ENCODE results near the gene MRPL22. TPM values are rescaled to one million over a fixed set of nuclear protein-coding genes. Genes with fewer than 3 reads are reported as not detected.
"Not testable (repeated sequence)": the region's sequence is repeated elsewhere in the genome, so short reads cannot be mapped to it uniquely, and the experiment has no call there.

MRPL22 gene
- polyA plus RNA-seq, 1 of the 3 experiments (the other 2 are of a cell fraction), result 50.7 TPM

DNA sequence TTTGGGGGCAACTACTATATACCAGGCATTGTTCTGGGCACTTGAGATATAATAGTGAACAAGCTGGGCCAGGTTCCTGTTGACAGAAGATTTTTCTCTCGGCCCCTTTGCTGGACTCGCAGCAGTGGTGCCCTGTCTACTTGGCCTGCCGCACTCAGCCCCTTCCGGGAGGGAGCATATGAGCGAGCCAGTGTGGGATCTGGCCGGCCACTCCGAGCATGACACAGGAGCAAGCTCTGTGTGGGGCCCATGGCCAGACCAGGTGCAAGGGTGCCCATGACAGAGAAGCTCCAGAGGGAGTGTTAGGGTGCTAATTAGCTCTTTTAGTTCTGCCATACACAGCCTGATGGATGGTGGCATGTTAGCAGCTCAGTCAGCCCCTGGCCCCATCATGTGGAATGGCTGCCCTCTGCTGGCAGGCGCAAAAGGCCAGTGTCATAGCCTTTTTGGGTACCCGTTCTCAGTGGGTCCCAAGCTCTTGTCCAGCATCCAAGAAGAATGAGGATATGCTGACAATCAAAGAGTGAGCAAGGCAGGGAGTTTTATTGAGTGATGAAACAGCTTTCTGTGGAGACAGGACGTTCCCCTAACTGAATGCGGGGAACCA lies 63.4 kb downstream of the MRPL22 start:
- ChIA-PET CTCF (interaction anchor here (0.6 to 2.1 kb wide), 3 partner anchors 9 to 90 kb away, joined by 3 to 6 read pairs (median 3); no protein-coding TSS in a partner anchor), POLR2A (no interaction called here)
- 61% methylated on average over 11 of the region's 11 CpGs for WGBS (ENCODE audit: low lambda C conversion rate)
- Histone ChIP-seq H3K4me1 (ENCODE audit: control insufficient read depth in 1 of 2, insufficient read depth in 2 of 2, low read depth in 1 of 2, low read length in 1 of 2) (no peaks in the 10 kb centered on the region), H3K4me2 (no peak overlapping the region), H3K9me3 (no peaks in the 10 kb centered on the region), H3K9me2 (no peaks in the 10 kb centered on the region), H3F3A (replicated peaks; ENCODE audit: insufficient read depth) (no peaks in the 10 kb centered on the region), H4K20me1 (ENCODE audit: insufficient read depth) (no peaks in the 10 kb centered on the region), H3K36me3 (replicated peaks in 1 of 2; ENCODE audit: control insufficient read depth in 1 of 2, insufficient read depth in 2 of 2, low read length in 1 of 2) (no peaks in the 10 kb centered on the region), H3K9ac (no peak overlapping the region), H3K27me3 (ENCODE audit: insufficient read depth) (no peaks in the 10 kb centered on the region), H2AFZ (ENCODE audit: low read depth) (no peak overlapping the region), H3K4me3 (ENCODE audit: low read depth in 2 of 2, low read length in 1 of 2) (no peak overlapping the region), H3K27ac (ENCODE audit: low read depth in 2 of 2, low read length in 1 of 2) (no peak overlapping the region), H3K79me2 (ENCODE audit: insufficient read depth) (no peaks in the 10 kb centered on the region)
- no peak for DNase-seq
- TF ChIP-seq RAD21 (IDR thresholded peaks at IDR 0.05; ENCODE audit: low read length) (peak; percentile 36), YY1 (IDR thresholded peaks at IDR 0.05; ENCODE audit: low read depth) (no peak)
- TF ChIP-seq, protein P1, sequence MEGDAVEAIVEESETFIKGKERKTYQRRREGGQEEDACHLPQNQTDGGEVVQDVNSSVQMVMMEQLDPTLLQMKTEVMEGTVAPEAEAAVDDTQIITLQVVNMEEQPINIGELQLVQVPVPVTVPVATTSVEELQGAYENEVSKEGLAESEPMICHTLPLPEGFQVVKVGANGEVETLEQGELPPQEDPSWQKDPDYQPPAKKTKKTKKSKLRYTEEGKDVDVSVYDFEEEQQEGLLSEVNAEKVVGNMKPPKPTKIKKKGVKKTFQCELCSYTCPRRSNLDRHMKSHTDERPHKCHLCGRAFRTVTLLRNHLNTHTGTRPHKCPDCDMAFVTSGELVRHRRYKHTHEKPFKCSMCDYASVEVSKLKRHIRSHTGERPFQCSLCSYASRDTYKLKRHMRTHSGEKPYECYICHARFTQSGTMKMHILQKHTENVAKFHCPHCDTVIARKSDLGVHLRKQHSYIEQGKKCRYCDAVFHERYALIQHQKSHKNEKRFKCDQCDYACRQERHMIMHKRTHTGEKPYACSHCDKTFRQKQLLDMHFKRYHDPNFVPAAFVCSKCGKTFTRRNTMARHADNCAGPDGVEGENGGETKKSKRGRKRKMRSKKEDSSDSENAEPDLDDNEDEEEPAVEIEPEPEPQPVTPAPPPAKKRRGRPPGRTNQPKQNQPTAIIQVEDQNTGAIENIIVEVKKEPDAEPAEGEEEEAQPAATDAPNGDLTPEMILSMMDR (IDR thresholded peaks at IDR 0.05), result peak; percentile 32; the same call in 1 of the 2 replicates

DNA sequence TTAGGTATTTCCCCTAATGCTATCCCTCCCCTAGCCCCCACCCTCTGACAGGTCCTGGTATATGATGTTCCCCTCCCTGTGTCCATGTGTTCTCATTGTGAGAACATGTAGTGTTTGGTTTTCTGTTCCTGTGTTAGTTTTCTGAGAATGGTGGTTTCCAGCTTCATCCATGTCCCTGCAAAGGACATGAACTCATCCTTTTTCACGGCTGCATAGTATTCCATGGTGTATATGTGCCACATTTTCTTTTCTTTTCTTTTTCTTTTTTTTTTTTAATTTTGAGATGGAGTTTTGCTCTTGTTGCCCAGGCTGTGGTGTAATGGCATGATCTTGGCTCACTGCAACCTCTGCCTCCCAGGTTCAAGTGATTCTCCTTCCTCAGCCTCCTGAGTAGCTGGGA lies 65.4 kb downstream of the MRPL22 start:
- H3K9ac ChIP-seq; H2AFZ ChIP-seq (ENCODE audit: low read depth); H3K9me3 ChIP-seq; H3K36me3 ChIP-seq (replicated peaks in 1 of 2; ENCODE audit: control insufficient read depth in 1 of 2, insufficient read depth in 2 of 2, low read length in 1 of 2); CTCF ChIA-PET; H3K4me3 ChIP-seq (ENCODE audit: low read depth in 2 of 2, low read length in 1 of 2); H4K20me1 ChIP-seq (ENCODE audit: insufficient read depth); H3K4me1 ChIP-seq (ENCODE audit: control insufficient read depth in 1 of 2, insufficient read depth in 2 of 2, low read depth in 1 of 2, low read length in 1 of 2); H3K27me3 ChIP-seq (ENCODE audit: insufficient read depth); H3K9me2 ChIP-seq; H3F3A ChIP-seq (replicated peaks; ENCODE audit: insufficient read depth); H3K79me2 ChIP-seq (ENCODE audit: insufficient read depth); DNase-seq; H3K4me2 ChIP-seq; H3K27ac ChIP-seq (ENCODE audit: low read depth in 2 of 2, low read length in 1 of 2); POLR2A ChIA-PET: not testable (repeated sequence)
- 12% methylated on average over 1 of the region's 1 CpG for WGBS (ENCODE audit: low lambda C conversion rate)

DNA sequence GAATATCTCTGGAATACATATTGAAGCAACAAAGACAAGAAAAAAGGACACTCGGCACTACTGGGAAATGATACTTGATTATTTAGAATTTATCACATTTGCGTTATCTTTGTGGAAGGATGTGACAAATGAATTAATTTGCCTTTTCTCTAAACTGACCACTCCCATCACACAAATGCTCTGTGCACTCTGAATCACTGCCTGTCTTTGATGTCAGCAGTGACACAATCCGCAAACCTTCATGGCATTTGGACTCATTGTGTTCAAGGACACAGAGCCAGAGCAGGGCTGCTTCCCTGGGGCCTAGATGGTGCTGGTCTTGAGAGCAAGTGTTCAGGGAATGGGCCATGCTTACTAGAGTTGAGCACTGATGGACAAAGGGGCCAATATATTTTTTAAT lies 67.8 kb downstream of the MRPL22 start:
- Histone ChIP-seq H3K27me3 (ENCODE audit: insufficient read depth) (no peaks in the 10 kb centered on the region), H3K27ac (ENCODE audit: low read depth in 2 of 2, low read length in 1 of 2) (no peak overlapping the region), H3K79me2 (ENCODE audit: insufficient read depth) (no peaks in the 10 kb centered on the region), H4K20me1 (ENCODE audit: insufficient read depth) (no peaks in the 10 kb centered on the region), H3K4me3 (ENCODE audit: low read depth in 2 of 2, low read length in 1 of 2) (no peak overlapping the region), H3K9me3 (no peaks in the 10 kb centered on the region), H3K9ac (no peak overlapping the region), H3K4me1 (ENCODE audit: control insufficient read depth in 1 of 2, insufficient read depth in 2 of 2, low read depth in 1 of 2, low read length in 1 of 2) (no peaks in the 10 kb centered on the region), H3F3A (replicated peaks; ENCODE audit: insufficient read depth) (no peaks in the 10 kb centered on the region), H3K9me2 (no peaks in the 10 kb centered on the region), H3K36me3 (replicated peaks in 1 of 2; ENCODE audit: control insufficient read depth in 1 of 2, insufficient read depth in 2 of 2, low read length in 1 of 2) (no peaks in the 10 kb centered on the region), H2AFZ (ENCODE audit: low read depth) (no peak overlapping the region), H3K4me2 (no peak overlapping the region)
- 57% methylated on average over 3 of the region's 3 CpGs for WGBS (ENCODE audit: low lambda C conversion rate)
- DNase-seq, result no peak
- ChIA-PET POLR2A (no interaction called here), CTCF (no interaction called here)
- TF ChIP-seq, protein P2, sequence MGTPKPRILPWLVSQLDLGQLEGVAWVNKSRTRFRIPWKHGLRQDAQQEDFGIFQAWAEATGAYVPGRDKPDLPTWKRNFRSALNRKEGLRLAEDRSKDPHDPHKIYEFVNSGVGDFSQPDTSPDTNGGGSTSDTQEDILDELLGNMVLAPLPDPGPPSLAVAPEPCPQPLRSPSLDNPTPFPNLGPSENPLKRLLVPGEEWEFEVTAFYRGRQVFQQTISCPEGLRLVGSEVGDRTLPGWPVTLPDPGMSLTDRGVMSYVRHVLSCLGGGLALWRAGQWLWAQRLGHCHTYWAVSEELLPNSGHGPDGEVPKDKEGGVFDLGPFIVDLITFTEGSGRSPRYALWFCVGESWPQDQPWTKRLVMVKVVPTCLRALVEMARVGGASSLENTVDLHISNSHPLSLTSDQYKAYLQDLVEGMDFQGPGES (IDR thresholded peaks at IDR 0.05; ENCODE audit: low read depth, low read length), result no peak
- TF ChIP-seq YY1 (IDR thresholded peaks at IDR 0.05; ENCODE audit: low read depth) (no peak), FOSL2 (IDR thresholded peaks at IDR 0.05; ENCODE audit: borderline replicate concordance, low read depth) (no peak), POLR2AphosphoS5 (IDR thresholded peaks at IDR 0.05; ENCODE audit: low read depth, low read length) (no peak), MEF2A (IDR thresholded peaks at IDR 0.05; ENCODE audit: borderline replicate concordance, low read depth) (no peak), EZH2phosphoT487 (IDR thresholded peaks at IDR 0.05; ENCODE audit: borderline replicate concordance, low read depth) (no peak), RCOR1 (IDR thresholded peaks at IDR 0.05; ENCODE audit: low read length) (no peak), JUND (IDR thresholded peaks at IDR 0.05) (no peak), SIN3A (IDR thresholded peaks at IDR 0.05; ENCODE audit: borderline replicate concordance, low read depth, low read length) (no peak)
- TF ChIP-seq, protein P1 (IDR thresholded peaks at IDR 0.05), result no peak
- TF ChIP-seq, protein P3, sequence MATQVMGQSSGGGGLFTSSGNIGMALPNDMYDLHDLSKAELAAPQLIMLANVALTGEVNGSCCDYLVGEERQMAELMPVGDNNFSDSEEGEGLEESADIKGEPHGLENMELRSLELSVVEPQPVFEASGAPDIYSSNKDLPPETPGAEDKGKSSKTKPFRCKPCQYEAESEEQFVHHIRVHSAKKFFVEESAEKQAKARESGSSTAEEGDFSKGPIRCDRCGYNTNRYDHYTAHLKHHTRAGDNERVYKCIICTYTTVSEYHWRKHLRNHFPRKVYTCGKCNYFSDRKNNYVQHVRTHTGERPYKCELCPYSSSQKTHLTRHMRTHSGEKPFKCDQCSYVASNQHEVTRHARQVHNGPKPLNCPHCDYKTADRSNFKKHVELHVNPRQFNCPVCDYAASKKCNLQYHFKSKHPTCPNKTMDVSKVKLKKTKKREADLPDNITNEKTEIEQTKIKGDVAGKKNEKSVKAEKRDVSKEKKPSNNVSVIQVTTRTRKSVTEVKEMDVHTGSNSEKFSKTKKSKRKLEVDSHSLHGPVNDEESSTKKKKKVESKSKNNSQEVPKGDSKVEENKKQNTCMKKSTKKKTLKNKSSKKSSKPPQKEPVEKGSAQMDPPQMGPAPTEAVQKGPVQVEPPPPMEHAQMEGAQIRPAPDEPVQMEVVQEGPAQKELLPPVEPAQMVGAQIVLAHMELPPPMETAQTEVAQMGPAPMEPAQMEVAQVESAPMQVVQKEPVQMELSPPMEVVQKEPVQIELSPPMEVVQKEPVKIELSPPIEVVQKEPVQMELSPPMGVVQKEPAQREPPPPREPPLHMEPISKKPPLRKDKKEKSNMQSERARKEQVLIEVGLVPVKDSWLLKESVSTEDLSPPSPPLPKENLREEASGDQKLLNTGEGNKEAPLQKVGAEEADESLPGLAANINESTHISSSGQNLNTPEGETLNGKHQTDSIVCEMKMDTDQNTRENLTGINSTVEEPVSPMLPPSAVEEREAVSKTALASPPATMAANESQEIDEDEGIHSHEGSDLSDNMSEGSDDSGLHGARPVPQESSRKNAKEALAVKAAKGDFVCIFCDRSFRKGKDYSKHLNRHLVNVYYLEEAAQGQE (IDR thresholded peaks at IDR 0.05; ENCODE audit: low read depth, low read length), result no peak
